Hepatocyte (in vitro differentiated cells): ENCODE measurements around the gene NEUROD2. TPM values are rescaled to one million over a fixed set of nuclear protein-coding genes. Genes with fewer than 3 reads are reported as not detected.

Source experiments
- DNase-seq: peaks from one replicate; pipeline ENCODE4 v3.0.0-alpha.2; 2016; ENCODE audit warnings: low spot score
- H2AFZ ChIP-seq: fragments of 200-600 bp; sonication (generic); 2 replicates; pipeline ENCODE4 v1.6.0; 2016; ENCODE audit warnings: antibody characterized with exemption, mild to moderate bottlenecking
- H3K27ac ChIP-seq: fragments of 200-600 bp; sonication (generic); 2 replicates; pipeline ENCODE4 v1.5.1; 2016; ENCODE audit warnings: mild to moderate bottlenecking
- H3K27me3 ChIP-seq: fragments of 200-600 bp; sonication (generic); 2 replicates; pipeline ENCODE4 v1.6.1; 2016
- H3K36me3 ChIP-seq: fragments of 200-600 bp; sonication (generic); replicated peaks from 2 replicates; pipeline ENCODE4 v1.5.1; 2016; ENCODE audit warnings: low read depth; ENCODE audit not compliant: insufficient read depth
- H3K4me1 ChIP-seq: fragments of 200-600 bp; sonication (generic); 2 replicates; pipeline ENCODE4 v1.5.1; 2016; ENCODE audit warnings: mild to moderate bottlenecking, moderate library complexity; ENCODE audit not compliant: insufficient read depth
- H3K4me2 ChIP-seq: fragments of 200-600 bp; sonication (generic); 2 replicates; pipeline ENCODE4 v1.6.0; 2016
- H3K4me3 ChIP-seq: fragments of 200-600 bp; sonication (generic); 2 replicates; pipeline ENCODE4 v1.5.1; 2016; ENCODE audit warnings: mild to moderate bottlenecking
- H3K79me2 ChIP-seq: fragments of 200-600 bp; sonication (generic); 2 replicates; pipeline ENCODE4 v1.6.0; 2017; ENCODE audit warnings: mild to moderate bottlenecking
- H3K9me2 ChIP-seq: fragments of 200-600 bp; sonication (generic); replicated peaks from 2 replicates; pipeline ENCODE4 v1.6.0; 2017; ENCODE audit warnings: mild to moderate bottlenecking; ENCODE audit not compliant: insufficient read depth
- H3K9me3 ChIP-seq: fragments of 200-600 bp; sonication (generic); 2 replicates; pipeline ENCODE4 v1.5.1; 2016; ENCODE audit warnings: low read depth, mild to moderate bottlenecking
- H4K20me1 ChIP-seq: fragments of 200-600 bp; sonication (generic); 2 replicates; pipeline ENCODE4 v1.6.0; 2016; ENCODE audit warnings: mild to moderate bottlenecking; ENCODE audit not compliant: insufficient read depth, poor library complexity, severe bottlenecking
- EZH2 ChIP-seq: fragments of 200-600 bp; sonication (generic); IDR thresholded peaks from 2 replicates; pipeline ENCODE4 v1.6.1; 2016; ENCODE audit warnings: antibody characterized with exemption, mild to moderate bottlenecking, borderline replicate concordance
- EZH2phosphoT487 ChIP-seq: fragments of 200-600 bp; sonication (generic); IDR thresholded peaks from one replicate; pipeline ENCODE4 v1.6.1; 2018; ENCODE audit warnings: antibody characterized with exemption, mild to moderate bottlenecking, low read depth, moderate library complexity; ENCODE audit not compliant: unreplicated experiment, severe bottlenecking
- WGBS: methylation state at CpG from one replicate; pipeline ENCODE4 v1.1.6; 2016; ENCODE audit warnings: low lambda C conversion rate; ENCODE audit errors: missing lambda C conversion rate; 5-methylcytosine and 5-hydroxymethylcytosine counted together
- polyA plus RNA-seq: library from polyadenylated mRNA; unstranded; fragments of >200 nt; fragmentation: Nextera tagmentation; extraction: Ambion mirVana; gene quantifications from 2 replicates; pipeline ENCODE4 v1.2.1, GENCODE V29; 2016
- total RNA-seq: library from RNA; depleted of rRNA; stranded (reverse); fragments of >200 nt; gene quantifications from 2 replicates; pipeline ENCODE4 v1.2.3, GENCODE V29; 2014
- TF ChIP-seq, protein P1 (sequence below): fragments of 200-600 bp; sonication (generic); IDR thresholded peaks from 2 replicates; pipeline ENCODE4 v1.5.1; 2016; ENCODE audit warnings: antibody characterized with exemption, mild to moderate bottlenecking; ENCODE audit not compliant: poor library complexity

Gene NEUROD2
- total and polyA plus RNA-seq, 2 experiments from 2014 or later = not detected

DNA sequence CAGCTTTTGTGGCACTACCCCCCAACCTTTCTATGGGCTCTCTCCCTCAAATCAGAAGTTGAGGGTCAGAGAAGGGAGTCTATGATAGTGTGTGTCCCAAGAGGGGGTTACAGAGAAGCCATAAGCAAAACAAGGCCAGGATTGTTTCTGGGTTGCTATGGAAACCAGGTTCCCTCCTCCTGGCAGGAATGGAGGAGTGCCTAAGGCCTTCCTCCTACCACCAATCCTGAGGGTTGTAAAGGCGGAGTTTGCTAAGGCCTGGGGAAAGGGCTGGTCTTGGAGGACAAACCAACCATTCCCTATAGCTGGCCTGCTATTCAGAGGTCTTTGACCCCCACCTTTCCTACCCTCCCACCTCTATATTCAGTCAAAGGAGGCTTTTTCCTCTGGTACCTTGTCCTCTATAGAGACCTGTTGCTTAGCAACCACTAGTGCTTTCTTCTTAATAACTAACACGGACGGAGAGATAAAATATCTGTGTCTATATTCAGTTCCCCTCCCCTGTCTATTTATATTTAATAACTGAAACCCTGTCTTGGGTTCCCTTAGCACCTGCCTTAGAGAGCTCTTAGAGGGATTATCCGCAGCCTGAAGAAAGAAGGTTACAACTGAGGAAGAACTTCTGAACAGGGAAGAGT, 43.4 kb downstream of the NEUROD2 start:
- Histone ChIP-seq H2AFZ (no peak overlapping the region), H3K4me1 (no peaks in the 10 kb centered on the region), H3K9me3 (no peaks in the 10 kb centered on the region), H3K4me3 (no peak overlapping the region), H3K79me2 (no peaks in the 10 kb centered on the region), H3K27ac (no peak overlapping the region), H3K4me2 (no peak overlapping the region), H3K36me3 (no peaks in the 10 kb centered on the region), H3K27me3 (no peaks in the 10 kb centered on the region), H3K9me2 (no peaks in the 10 kb centered on the region), H4K20me1 (no peaks in the 10 kb centered on the region)
- no peak for TF ChIP-seq EZH2phosphoT487
- TF ChIP-seq, protein P1, sequence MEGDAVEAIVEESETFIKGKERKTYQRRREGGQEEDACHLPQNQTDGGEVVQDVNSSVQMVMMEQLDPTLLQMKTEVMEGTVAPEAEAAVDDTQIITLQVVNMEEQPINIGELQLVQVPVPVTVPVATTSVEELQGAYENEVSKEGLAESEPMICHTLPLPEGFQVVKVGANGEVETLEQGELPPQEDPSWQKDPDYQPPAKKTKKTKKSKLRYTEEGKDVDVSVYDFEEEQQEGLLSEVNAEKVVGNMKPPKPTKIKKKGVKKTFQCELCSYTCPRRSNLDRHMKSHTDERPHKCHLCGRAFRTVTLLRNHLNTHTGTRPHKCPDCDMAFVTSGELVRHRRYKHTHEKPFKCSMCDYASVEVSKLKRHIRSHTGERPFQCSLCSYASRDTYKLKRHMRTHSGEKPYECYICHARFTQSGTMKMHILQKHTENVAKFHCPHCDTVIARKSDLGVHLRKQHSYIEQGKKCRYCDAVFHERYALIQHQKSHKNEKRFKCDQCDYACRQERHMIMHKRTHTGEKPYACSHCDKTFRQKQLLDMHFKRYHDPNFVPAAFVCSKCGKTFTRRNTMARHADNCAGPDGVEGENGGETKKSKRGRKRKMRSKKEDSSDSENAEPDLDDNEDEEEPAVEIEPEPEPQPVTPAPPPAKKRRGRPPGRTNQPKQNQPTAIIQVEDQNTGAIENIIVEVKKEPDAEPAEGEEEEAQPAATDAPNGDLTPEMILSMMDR = no peak
- TF ChIP-seq EZH2 = no peak
- 78% methylated on average over 4 of the region's 4 CpGs for WGBS
- DNase-seq = no peak

DNA sequence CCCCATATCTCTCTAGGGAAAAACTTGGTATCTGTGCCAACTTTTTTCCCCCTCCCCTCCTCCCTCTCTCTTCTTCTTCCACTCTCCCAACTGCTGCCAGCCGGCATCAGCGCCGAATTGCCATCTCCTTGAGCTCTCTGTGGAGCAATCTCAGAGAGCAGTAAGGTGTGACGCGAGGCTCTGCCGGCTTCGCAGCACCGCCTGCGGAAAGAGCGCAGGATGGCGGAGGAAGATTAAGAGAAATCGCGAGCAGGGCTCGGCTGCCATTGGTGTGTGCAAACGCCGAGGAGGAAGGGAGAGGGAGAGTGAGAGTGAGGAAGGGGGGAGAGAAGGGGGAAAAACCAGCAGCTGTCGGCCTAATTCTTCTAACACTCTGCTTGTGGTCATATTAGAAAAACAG, 44.2 kb downstream of the NEUROD2 start:
- Histone ChIP-seq H4K20me1 (no peaks in the 10 kb centered on the region), H3K4me3 (no peak overlapping the region), H2AFZ (no peak overlapping the region), H3K36me3 (no peaks in the 10 kb centered on the region), H3K4me2 (no peak overlapping the region), H3K9me2 (no peaks in the 10 kb centered on the region), H3K4me1 (no peaks in the 10 kb centered on the region), H3K27ac (no peak overlapping the region), H3K79me2 (no peaks in the 10 kb centered on the region), H3K27me3 (no peaks in the 10 kb centered on the region), H3K9me3 (no peaks in the 10 kb centered on the region)
- 54% methylated on average over 17 of the region's 17 CpGs for WGBS
- TF ChIP-seq EZH2 (no peak), EZH2phosphoT487 (no peak)
- TF ChIP-seq, protein P1 = no peak
- no peak for DNase-seq

DNA sequence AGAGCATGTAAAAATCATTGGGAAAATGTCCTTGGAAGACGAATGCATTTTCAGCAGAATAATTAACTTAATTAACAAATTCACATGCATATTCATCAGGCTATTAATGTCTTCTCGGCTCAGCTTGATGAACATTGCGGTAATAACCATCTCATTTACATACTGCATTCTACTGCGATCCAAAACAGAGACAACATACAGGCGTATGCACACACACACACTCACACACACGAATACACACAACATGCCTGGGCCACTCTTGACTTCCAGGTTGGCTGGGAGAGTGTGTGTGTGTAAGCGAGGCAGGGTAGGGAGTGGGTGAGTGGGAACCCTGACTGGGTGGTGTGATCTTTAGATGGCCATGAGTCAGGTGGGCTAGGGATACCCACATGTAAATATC, 44.7 kb downstream of the NEUROD2 start:
- H3K79me2 ChIP-seq = no peaks in the 10 kb centered on the region
- H3K4me2 ChIP-seq = no peak overlapping the region
- no peak overlapping the region for H3K4me3 ChIP-seq
- no peaks in the 10 kb centered on the region for H3K9me3 ChIP-seq
- no peaks in the 10 kb centered on the region for H3K27me3 ChIP-seq
- no peak overlapping the region for H2AFZ ChIP-seq
- no peaks in the 10 kb centered on the region for H3K9me2 ChIP-seq
- no peak for DNase-seq
- H3K27ac ChIP-seq = no peak overlapping the region
- no peaks in the 10 kb centered on the region for H3K36me3 ChIP-seq
- TF ChIP-seq EZH2phosphoT487 = no peak
- TF ChIP-seq EZH2 = no peak
- TF ChIP-seq, protein P1 = no peak
- H3K4me1 ChIP-seq = no peaks in the 10 kb centered on the region
- WGBS = 88% methylated on average over 7 of the region's 7 CpGs
- H4K20me1 ChIP-seq = no peaks in the 10 kb centered on the region

DNA sequence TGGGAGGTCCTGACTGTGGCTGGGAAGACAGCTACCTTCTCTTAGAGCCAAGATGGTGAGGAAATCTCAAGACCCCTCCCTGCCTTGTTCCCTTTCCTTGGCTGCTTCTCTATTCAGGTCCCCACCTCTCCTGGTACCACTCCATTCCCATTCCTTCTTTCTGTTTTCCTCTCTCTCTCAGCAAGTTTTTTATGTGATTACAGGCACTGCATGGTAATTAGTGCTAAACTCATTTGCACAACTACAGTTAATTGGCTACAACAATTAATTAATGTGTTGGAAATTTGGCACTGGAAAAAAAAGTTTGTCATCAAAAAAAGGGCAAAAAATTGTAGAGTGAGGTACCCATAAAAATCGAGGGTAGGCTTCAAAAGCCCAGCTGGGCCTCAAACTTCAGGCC, 45.3 kb downstream of the NEUROD2 start:
- no peaks in the 10 kb centered on the region for H3K9me2 ChIP-seq
- H3K79me2 ChIP-seq = no peaks in the 10 kb centered on the region
- no peaks in the 10 kb centered on the region for H3K9me3 ChIP-seq
- H3K4me2 ChIP-seq = no peak overlapping the region
- no peak for DNase-seq
- no peaks in the 10 kb centered on the region for H3K27me3 ChIP-seq
- WGBS = 83% methylated on average over 1 of the region's 1 CpG
- no peaks in the 10 kb centered on the region for H3K36me3 ChIP-seq
- no peaks in the 10 kb centered on the region for H4K20me1 ChIP-seq
- no peak overlapping the region for H3K27ac ChIP-seq
- no peak overlapping the region for H3K4me3 ChIP-seq
- no peak for TF ChIP-seq EZH2phosphoT487
- TF ChIP-seq, protein P1 = no peak
- H2AFZ ChIP-seq = no peak overlapping the region
- H3K4me1 ChIP-seq = no peaks in the 10 kb centered on the region
